GM19372 (cell line): Measurements from ENCODE around the gene NDE1.
"Not testable (repeated sequence)": the region's sequence is repeated elsewhere in the genome, so short reads cannot be mapped to it uniquely, and the experiment has no call there.

ENCODE experiments used
- ATAC-seq: cut with Tn5 transposase; IDR thresholded peaks from one replicate; pipeline ENCODE4 v1.9.1; 2021; ENCODE audit warnings: mild to moderate bottlenecking, low read depth, moderate library complexity; ENCODE audit not compliant: unreplicated experiment

Gene NDE1

DNA sequence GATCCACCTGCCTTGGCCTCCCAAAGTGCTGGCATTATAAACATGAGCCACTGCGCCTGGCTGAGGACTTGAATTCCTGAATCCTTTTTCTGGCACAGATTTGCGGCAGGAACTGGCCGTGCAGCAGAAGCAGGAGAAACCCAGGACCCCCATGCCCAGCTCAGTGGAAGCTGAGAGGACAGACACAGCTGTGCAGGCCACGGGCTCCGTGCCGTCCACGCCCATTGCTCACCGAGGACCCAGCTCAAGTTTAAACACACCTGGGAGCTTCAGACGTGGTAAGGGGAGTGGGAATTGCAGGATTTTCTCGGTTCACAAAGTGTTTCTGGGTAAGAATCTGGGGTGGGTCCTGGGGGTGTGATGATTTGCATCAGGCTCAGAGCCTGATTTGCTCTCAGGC lies 41.0 kb downstream of the NDE1 start:
- no peak for ATAC-seq

DNA sequence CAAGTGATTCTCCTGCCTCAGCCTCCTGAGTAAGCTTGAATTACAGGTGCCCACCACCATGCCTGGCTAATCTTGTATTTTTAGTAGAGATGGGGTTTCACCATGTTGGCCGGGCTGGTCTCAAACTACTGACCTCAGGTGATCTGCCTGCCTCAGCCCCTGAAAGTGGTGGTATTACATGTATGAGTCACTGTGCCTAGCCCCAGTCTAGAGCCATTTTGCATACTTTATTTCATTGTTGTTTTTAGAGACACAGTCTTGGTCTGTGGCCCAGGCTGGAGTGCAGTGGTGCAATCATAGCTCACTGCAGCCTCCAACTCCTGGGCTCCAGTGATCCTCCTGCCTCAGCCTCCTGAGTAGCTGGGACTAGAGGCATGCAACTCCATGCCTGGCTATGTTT lies 42.5 kb downstream of the NDE1 start:
- ATAC-seq: not testable (repeated sequence)

GRCh38 chr16:15694499-15694898 lies 44.5 kb downstream of the NDE1 start:
- no peak for ATAC-seq

GRCh38 chr16:15699819-15700218 lies 49.8 kb downstream of the NDE1 start:
- no peak for ATAC-seq

- no peak for ATAC-seq
These were observed 51.3 kb downstream of the NDE1 start for GRCh38 chr16:15701367-15701766.

DNA sequence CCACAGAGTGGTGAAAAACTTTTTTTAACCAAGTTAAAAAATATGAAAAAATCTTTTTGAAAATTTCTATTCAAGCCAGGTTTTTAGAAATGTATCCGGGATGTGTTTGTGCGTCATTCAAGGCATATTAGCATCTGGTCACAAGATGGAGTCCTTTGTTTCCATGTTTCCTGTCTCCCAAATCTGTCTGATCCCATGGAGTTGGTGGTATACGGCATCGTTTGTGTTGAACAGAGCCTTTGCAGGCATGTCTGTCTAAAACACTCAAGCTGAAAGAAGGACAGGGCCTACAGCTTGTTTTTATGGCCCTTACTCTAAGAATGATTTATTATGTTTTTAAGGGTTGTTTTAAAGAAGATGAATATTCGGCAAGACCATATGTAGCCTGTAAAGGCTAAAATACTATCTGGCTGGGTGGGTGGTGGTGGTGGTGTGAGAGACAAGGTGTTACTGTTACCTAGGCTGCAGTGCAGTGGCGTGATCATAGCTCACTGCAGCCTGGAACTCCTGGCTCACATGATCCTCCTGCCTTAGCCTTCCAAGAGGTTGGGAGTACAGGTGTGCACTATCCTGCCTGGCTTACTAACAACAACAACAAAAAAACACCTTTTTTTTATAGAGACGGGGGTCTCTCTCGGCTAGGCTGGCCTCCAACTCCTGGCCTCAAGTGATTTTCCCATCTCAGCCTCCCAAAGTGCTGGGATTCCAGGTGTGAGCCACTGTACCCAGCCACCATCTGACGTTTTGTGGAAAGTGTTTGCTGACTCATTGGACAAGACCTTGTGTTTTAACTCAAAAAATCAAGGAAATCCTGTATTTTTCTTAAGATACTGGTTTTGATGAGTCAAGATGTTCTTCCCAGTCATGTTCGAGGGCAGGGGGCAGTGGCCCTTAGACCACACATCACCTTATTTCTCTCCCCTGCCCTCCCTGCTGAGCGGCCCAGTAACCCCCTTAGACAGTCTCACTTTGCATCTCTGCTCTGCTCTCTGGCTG lies 52.2 kb downstream of the NDE1 start:
- ATAC-seq: no peak

- ATAC-seq: no peak
These were observed 53.1 kb downstream of the NDE1 start for GRCh38 chr16:15703029-15703736.

DNA sequence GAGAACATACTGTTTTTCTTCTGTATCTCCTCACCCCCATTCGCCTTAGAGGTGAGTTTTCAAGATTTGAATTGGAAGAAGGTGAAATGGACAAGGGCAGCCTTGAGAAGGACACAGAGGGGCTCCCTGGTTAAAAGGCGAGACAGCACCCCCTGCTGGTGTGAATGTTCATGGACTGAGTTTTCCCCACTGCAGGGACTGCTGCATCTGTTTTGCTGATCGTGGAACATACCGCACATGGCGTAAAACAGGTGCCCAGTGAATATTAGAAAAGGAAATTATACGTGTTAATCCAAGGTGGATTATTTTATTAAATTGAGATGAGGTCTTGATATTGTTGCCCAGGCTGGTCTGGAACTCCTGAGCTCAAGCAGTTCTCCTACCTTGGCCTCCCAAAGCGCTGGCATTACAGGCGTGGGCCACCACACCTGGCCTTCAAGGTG lies 54.5 kb downstream of the NDE1 start:
- no peak for ATAC-seq

DNA sequence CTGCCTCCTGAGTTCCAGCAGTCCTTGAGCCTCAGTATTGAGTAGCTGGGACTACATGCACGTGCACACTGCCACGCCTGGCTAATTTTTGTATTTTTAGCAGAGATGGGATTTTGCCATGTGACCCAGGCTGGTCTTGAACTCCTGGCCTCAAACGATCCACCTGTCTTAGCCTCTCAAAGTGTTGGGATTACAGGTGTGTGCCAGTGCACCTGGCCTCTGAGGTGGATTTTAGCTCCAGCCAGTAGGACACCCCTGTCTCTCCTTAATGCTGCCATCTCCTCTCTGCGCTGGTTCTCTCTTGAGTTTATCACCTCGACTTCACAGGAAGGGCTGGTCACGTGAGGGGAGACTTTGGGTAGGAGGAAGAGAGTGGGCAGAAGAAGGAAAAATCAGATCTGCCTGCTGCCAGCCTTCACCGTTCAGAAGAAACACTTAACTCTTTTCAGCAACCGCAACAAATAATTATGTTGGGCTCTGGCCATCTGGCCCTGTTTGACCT lies 55.1 kb downstream of the NDE1 start:
- ATAC-seq: no peak

GRCh38 chr16:15707332-15707731 lies 57.3 kb downstream of the NDE1 start:
- ATAC-seq: no peak

DNA sequence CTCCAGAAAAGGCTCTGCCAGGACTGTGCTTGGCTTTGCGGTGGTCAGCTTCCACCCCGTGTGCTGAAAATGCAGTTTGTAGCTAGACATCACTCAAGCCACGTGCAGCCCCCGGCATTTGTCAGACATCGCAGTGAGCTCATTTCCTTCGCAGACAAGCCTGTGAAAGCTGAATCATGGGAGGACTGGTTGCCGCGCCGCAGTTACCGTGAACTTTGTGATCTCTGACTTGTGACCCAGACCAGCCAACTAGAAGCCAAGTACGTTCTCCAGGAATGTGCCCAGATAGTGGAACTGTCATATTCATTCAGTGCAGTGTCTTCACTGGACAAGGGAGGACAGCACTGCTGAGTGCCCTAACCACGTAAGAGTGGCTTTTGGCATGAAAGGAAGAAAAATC lies 58.1 kb downstream of the NDE1 start:
- ATAC-seq: no peak

DNA sequence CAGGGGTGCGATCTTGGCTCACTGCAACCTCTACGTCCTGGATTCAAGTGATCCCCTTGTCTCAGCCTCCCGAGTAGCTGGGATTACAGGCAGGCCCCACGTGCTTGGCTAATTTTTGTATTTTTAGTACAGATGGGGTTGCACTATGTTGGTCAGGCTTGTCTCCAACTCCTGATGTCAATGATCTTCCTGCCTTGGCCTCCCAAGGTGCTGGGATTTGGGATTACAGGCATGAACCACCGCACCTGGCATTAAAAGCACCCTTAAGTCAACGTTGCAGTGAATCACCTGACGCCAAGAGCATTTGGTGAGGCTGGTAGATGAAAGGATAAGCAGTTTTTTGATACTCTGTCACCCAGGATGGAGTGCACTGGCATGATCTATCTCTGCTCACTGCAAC lies 59.0 kb downstream of the NDE1 start:
- no peak for ATAC-seq

DNA sequence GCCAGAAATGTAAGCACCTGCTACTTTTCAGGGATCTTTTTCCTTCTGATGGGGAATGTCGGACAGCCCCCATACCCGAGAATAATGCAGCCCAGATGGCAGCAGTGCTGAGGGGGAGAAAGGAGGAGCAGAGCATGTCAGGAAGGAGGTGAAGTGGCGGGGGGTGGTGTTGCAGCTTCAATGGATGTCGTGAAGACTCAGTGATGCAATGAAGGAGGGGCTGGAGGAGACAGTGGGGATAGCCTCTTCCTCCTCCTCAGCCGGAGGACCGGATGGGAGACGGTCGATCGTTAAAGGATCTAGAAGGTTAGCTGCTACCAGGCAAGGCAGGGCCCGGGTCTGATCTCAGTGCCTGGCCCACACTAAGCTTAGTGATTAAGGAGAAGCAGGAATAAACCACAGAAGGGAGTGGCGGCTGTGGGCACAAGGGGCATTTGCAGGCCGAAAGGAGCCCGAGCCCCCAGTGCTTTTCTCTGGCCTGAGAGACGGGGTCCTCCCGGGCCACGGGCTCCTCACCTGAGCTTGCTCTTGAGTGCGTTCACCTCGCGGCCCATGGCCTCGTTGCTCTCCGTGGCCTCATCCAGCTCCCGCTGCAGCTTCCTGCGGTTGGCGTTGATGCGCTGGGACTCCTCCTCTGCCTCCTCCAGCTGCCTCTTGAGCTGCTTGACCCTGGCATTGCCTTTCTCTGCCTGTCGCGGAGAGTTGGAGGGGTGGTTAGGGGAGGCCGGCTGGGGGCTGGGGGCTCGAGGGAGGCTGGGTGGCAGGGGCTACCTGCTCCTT lies 64.5 kb downstream of the NDE1 start:
- no peak for ATAC-seq

GRCh38 chr16:15715221-15715620 lies 65.2 kb downstream of the NDE1 start:
- no peak for ATAC-seq

GRCh38 chr16:15716694-15717447 lies 66.8 kb downstream of the NDE1 start:
- ATAC-seq: no peak

- no peak for ATAC-seq
These were observed 71.0 kb downstream of the NDE1 start for GRCh38 chr16:15721018-15721417.

DNA sequence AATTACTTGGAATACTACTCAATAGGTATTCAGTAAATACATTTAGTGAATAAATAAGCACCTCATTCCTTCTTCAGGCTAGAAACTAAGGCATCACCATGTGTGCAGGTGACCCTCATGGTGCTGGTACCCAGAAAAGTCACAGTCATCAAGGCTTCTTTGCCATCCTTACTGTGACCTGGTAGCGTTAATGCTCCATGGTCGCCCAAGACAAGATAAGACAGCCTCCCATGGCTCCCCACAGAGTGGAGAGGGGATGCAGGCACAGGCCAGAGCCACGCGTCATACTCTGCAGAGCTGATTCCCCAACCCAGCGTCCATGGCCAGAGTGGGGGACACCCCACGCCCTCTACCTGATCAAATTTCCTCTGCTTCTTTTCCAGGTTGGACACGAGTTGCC lies 73.8 kb downstream of the NDE1 start:
- ATAC-seq: no peak

- ATAC-seq: no peak
These were observed 75.7 kb downstream of the NDE1 start for GRCh38 chr16:15725641-15726240.

DNA sequence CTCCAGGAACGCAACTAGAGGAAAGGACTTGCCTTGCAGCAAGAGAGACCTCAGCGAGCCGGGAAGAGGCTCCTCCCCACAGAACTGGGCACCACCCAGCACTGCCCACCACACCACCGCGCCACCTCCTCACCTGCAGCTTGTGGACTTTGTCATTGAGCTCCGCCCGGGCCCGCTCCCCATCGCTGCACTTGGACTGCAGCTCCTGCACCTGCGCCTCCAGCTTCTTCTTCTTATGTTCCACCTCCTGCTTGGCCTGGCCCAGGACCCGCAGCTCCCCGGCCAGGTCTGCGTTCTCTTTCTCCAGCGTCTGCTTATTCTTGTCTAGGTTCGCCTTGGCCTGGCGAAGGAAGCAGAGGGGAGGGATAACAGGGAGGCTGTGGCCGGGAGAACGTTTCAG lies 76.7 kb downstream of the NDE1 start:
- no peak for ATAC-seq

DNA sequence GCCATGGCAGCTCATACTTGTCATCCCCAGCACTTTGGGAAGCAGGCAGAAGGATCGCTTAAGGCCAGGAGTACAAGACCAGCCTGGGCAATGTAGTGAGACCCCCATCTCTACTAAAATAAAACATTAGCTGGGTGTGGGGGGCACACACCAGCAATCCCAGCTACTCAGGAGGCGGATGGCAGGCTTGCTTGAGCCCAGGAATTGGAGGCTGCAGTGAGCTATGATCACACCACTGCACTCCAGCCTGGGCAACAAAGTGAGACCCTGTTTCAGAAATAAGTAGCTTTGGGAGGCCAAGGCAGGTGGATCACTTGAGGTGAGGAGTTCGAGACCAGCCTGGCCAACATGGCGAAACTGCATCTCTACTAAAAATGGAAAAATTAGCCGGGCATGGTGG lies 77.7 kb downstream of the NDE1 start:
- not testable (repeated sequence) for ATAC-seq
